Astrocyte (in vitro differentiated cells and primary cell): ENCODE measurements around the gene PTGFR.

Experiments
- EZH2 ChIP-seq: IDR thresholded peaks from 2 replicates; pipeline ENCODE4 v1.6.1; 2012; ENCODE audit warnings: mild to moderate bottlenecking, low read length, inconsistent platforms; ENCODE audit not compliant: insufficient read depth
- TF ChIP-seq, protein P1 (sequence below): IDR thresholded peaks from 2 replicates; pipeline ENCODE4 v1.5.1; 2011; ENCODE audit warnings: low read depth, mild to moderate bottlenecking, inconsistent platforms, low read length, moderate library complexity; ENCODE audit not compliant: insufficient read depth

- TF ChIP-seq, protein P1, sequence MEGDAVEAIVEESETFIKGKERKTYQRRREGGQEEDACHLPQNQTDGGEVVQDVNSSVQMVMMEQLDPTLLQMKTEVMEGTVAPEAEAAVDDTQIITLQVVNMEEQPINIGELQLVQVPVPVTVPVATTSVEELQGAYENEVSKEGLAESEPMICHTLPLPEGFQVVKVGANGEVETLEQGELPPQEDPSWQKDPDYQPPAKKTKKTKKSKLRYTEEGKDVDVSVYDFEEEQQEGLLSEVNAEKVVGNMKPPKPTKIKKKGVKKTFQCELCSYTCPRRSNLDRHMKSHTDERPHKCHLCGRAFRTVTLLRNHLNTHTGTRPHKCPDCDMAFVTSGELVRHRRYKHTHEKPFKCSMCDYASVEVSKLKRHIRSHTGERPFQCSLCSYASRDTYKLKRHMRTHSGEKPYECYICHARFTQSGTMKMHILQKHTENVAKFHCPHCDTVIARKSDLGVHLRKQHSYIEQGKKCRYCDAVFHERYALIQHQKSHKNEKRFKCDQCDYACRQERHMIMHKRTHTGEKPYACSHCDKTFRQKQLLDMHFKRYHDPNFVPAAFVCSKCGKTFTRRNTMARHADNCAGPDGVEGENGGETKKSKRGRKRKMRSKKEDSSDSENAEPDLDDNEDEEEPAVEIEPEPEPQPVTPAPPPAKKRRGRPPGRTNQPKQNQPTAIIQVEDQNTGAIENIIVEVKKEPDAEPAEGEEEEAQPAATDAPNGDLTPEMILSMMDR, result no peak
- TF ChIP-seq EZH2, result no peak
Measured at GRCh38 chr1:78527706-78528105, 36.9 kb downstream of the PTGFR start.
